Measurements from ENCODE around the gene BMF. TPM values are rescaled to one million over a fixed set of nuclear protein-coding genes. Genes with fewer than 3 reads are reported as not detected.

Gene BMF
- polyA plus RNA-seq, 1 donor from 2014 or later = 5.8 TPM

GRCh38 chr15:40053079-40053830, 55.4 kb downstream of the BMF start:
- H3K4me2 ChIP-seq (ENCODE audit: low read length) = no peak overlapping the region
- no peak for TF ChIP-seq REST (IDR thresholded peaks at IDR 0.05; ENCODE audit: borderline replicate concordance)
- H3K27ac ChIP-seq (ENCODE audit: low read length) = no peak overlapping the region
- no peaks in the 10 kb centered on the region for H3K27me3 ChIP-seq (ENCODE audit: insufficient read depth, low read depth, low read length)
- no peaks in the 10 kb centered on the region for H3K9me3 ChIP-seq (ENCODE audit: low read length)
- no peak overlapping the region for H3K4me3 ChIP-seq (ENCODE audit: low read length)
- no peak overlapping the region for H2AFZ ChIP-seq (ENCODE audit: low read depth, low read length)
- H3K36me3 ChIP-seq (ENCODE audit: insufficient read depth, low read length) = no peaks in the 10 kb centered on the region
- H3K9ac ChIP-seq (ENCODE audit: low read length) = no peak overlapping the region
- no peaks in the 10 kb centered on the region for H3F3A ChIP-seq (ENCODE audit: insufficient read depth, low read length, poor library complexity, severe bottlenecking)
- H3K9me2 ChIP-seq (ENCODE audit: insufficient read depth, low read length) = no peaks in the 10 kb centered on the region
- no peaks in the 10 kb centered on the region for H3K79me2 ChIP-seq (replicated peaks; ENCODE audit: insufficient read depth, low read length)
- no peaks in the 10 kb centered on the region for H4K20me1 ChIP-seq (ENCODE audit: insufficient read depth)

GRCh38 chr15:40052604-40053003, 56.1 kb downstream of the BMF start:
- Histone ChIP-seq H3K36me3 (ENCODE audit: insufficient read depth, low read length) (no peaks in the 10 kb centered on the region), H3K4me3 (ENCODE audit: low read length) (no peak overlapping the region), H3K9me2 (ENCODE audit: insufficient read depth, low read length) (no peaks in the 10 kb centered on the region), H3K9ac (ENCODE audit: low read length) (no peak overlapping the region), H3K9me3 (ENCODE audit: low read length) (no peaks in the 10 kb centered on the region), H3F3A (ENCODE audit: insufficient read depth, low read length, poor library complexity, severe bottlenecking) (no peaks in the 10 kb centered on the region), H3K4me2 (ENCODE audit: low read length) (no peak overlapping the region), H3K27ac (ENCODE audit: low read length) (no peak overlapping the region), H3K79me2 (replicated peaks; ENCODE audit: insufficient read depth, low read length) (no peaks in the 10 kb centered on the region), H3K27me3 (ENCODE audit: insufficient read depth, low read depth, low read length) (no peaks in the 10 kb centered on the region), H4K20me1 (ENCODE audit: insufficient read depth) (no peaks in the 10 kb centered on the region), H2AFZ (ENCODE audit: low read depth, low read length) (no peak overlapping the region)
- no peak for TF ChIP-seq RAD21 (conservative IDR thresholded peaks at IDR 0.05)
- no peak for TF ChIP-seq TAF1 (IDR thresholded peaks at IDR 0.05; ENCODE audit: low read depth)
- no peak for TF ChIP-seq EZH2 (IDR thresholded peaks at IDR 0.05; ENCODE audit: borderline replicate concordance, insufficient read depth, low read length, poor library complexity, severe bottlenecking)
- TF ChIP-seq CTCF (IDR thresholded peaks at IDR 0.05; ENCODE audit: poor library complexity, severe bottlenecking) = no peak
- no peak for TF ChIP-seq SMC3 (conservative IDR thresholded peaks at IDR 0.05; ENCODE audit: poor library complexity)
- no peak for TF ChIP-seq REST (IDR thresholded peaks at IDR 0.05; ENCODE audit: borderline replicate concordance)
- TF ChIP-seq MXI1 (conservative IDR thresholded peaks at IDR 0.05; ENCODE audit: poor library complexity, severe bottlenecking) = no peak
- no peak for TF ChIP-seq POLR2AphosphoS5 (IDR thresholded peaks at IDR 0.05)
- no peak for TF ChIP-seq EP300 (conservative IDR thresholded peaks at IDR 0.05; ENCODE audit: poor library complexity, severe bottlenecking)
